ENCODE data around the gene CA4.
"Not testable (repeated sequence)": the region's sequence is repeated elsewhere in the genome, so short reads cannot be mapped to it uniquely, and the experiment has no call there.

DNA sequence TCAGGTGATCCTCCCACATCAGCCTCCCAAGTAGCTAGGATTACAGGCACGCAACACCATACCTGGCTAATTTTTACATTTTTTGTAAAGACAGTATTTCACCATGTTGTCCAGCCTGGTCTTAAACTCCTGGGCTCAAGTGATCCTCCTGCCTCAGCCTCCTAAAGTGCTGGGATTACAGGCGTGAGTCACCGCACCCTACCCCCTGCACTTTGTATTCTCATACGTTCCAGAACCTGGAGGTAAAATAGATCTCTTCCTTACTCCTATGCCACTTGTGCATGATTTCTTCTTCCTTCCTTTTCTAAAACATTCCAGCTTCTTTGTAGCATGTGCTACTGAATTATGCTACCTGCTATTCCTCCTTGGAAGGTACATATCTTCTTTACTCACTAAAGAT is 44.4 kb downstream of the CA4 start:
- TF ChIP-seq, protein P1, sequence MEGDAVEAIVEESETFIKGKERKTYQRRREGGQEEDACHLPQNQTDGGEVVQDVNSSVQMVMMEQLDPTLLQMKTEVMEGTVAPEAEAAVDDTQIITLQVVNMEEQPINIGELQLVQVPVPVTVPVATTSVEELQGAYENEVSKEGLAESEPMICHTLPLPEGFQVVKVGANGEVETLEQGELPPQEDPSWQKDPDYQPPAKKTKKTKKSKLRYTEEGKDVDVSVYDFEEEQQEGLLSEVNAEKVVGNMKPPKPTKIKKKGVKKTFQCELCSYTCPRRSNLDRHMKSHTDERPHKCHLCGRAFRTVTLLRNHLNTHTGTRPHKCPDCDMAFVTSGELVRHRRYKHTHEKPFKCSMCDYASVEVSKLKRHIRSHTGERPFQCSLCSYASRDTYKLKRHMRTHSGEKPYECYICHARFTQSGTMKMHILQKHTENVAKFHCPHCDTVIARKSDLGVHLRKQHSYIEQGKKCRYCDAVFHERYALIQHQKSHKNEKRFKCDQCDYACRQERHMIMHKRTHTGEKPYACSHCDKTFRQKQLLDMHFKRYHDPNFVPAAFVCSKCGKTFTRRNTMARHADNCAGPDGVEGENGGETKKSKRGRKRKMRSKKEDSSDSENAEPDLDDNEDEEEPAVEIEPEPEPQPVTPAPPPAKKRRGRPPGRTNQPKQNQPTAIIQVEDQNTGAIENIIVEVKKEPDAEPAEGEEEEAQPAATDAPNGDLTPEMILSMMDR (IDR thresholded peaks at IDR 0.05), result not testable (repeated sequence)
- not testable (repeated sequence) for TF ChIP-seq POLR2A (IDR thresholded peaks at IDR 0.05)

All from lower leg skin (tissue), 3 donors.